ENCODE measurements around the gene GPR157.

Gene GPR157

DNA sequence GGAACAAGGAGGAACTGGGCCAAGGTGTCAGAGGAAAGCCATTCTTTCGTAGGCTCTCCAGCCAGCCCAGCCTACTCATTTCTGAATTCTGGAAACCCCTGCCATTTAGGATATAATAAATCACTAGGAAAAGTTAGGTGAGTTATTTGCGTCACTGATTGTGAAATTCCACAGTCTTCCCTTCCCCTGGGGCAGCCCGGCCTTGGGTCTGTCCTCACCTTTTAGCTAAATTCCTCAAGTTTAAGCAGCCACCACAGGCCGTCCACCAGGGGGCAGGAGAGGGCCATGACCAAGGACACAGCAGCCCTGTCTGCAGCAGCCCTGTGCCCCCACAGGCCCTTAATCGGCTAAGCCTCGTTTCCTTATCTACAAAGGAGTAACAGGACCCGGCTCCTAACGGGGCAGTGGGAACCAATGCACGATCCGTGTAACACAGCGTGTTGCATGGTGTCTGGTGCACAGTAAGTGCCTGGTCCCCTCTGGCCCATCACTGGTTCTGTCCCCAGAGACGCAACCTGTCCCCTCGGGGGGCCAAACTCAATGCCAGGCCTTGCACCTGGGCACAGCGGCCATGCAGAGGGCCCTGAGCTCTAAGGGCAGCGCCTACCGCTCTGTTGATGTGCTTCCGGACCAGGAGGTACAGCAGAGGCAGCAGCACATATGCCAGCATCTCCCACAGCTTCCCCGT is 18.1 kb downstream of the GPR157 start:
- H4K20me1 ChIP-seq (ENCODE audit: insufficient read depth), result no peaks in the 10 kb centered on the region

GRCh38 chr1:9108056-9108665 is 20.7 kb downstream of the GPR157 start:
- Histone ChIP-seq H3K27me3 (ENCODE audit: insufficient read depth, low read depth) (no peaks in the 10 kb centered on the region), H3K4me1 (ENCODE audit: low read depth, poor library complexity, severe bottlenecking) (no peaks in the 10 kb centered on the region), H3K27ac (no peak overlapping the region), H3K36me3 (ENCODE audit: insufficient read depth) (no peaks in the 10 kb centered on the region), H3K4me3 (IDR thresholded peaks at IDR 0.05; ENCODE audit: insufficient read depth, low read depth, low read length) (no peak overlapping the region), H2AFZ (ENCODE audit: low read depth) (no peak overlapping the region), H4K20me1 (ENCODE audit: insufficient read depth) (no peaks in the 10 kb centered on the region), H3K4me2 (no peak overlapping the region), H3K79me2 (ENCODE audit: insufficient read depth, low read depth) (no peaks in the 10 kb centered on the region), H3K9ac (no peak overlapping the region)
- TF ChIP-seq, protein P1, sequence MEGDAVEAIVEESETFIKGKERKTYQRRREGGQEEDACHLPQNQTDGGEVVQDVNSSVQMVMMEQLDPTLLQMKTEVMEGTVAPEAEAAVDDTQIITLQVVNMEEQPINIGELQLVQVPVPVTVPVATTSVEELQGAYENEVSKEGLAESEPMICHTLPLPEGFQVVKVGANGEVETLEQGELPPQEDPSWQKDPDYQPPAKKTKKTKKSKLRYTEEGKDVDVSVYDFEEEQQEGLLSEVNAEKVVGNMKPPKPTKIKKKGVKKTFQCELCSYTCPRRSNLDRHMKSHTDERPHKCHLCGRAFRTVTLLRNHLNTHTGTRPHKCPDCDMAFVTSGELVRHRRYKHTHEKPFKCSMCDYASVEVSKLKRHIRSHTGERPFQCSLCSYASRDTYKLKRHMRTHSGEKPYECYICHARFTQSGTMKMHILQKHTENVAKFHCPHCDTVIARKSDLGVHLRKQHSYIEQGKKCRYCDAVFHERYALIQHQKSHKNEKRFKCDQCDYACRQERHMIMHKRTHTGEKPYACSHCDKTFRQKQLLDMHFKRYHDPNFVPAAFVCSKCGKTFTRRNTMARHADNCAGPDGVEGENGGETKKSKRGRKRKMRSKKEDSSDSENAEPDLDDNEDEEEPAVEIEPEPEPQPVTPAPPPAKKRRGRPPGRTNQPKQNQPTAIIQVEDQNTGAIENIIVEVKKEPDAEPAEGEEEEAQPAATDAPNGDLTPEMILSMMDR (conservative IDR thresholded peaks at IDR 0.05; ENCODE audit: low read depth, low read length), result no peak

More for the DNA sequence above, 18.1 kb downstream of the GPR157 start:
- no peaks in the 10 kb centered on the region for H3K79me2 ChIP-seq (ENCODE audit: insufficient read depth, low read depth)
- H3K4me1 ChIP-seq (ENCODE audit: low read depth, poor library complexity, severe bottlenecking), result no peaks in the 10 kb centered on the region
- H3K27me3 ChIP-seq (ENCODE audit: insufficient read depth, low read depth), result no peaks in the 10 kb centered on the region
- TF ChIP-seq, protein P1 (conservative IDR thresholded peaks at IDR 0.05; ENCODE audit: low read depth, low read length), result peak; percentile 97
- no peak overlapping the region for H3K4me3 ChIP-seq (IDR thresholded peaks at IDR 0.05; ENCODE audit: insufficient read depth, low read depth, low read length)
- no peak overlapping the region for H3K4me2 ChIP-seq
- H3K9ac ChIP-seq, result no peak overlapping the region
- H3K27ac ChIP-seq, result no peak overlapping the region
- H2AFZ ChIP-seq (ENCODE audit: low read depth), result no peak overlapping the region
- no peaks in the 10 kb centered on the region for H3K36me3 ChIP-seq (ENCODE audit: insufficient read depth)

DNA sequence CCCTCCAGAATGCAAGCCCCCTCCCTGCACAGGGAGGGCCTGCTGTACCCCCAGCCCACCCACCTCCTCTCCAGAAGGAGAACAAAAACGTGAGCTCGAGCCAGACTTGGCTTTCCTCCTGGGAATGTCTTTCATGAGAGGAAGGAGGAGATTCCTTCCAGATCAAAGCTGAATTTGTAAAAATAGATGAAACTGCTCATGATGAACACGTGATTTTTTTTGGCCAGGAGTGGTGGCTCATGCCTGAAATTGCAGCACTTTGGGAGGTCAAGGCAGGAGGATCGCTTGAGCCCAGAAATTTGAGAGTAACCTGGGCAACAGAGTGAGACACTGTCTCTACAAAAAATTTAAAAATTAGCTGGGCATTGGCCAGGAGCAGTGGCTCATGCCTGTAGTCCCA is 21.8 kb downstream of the GPR157 start:
- Histone ChIP-seq H3K27ac (no peak overlapping the region), H3K9ac (no peak overlapping the region), H3K36me3 (ENCODE audit: insufficient read depth) (no peaks in the 10 kb centered on the region), H3K27me3 (ENCODE audit: insufficient read depth, low read depth) (no peaks in the 10 kb centered on the region), H3K4me2 (no peak overlapping the region), H3K79me2 (ENCODE audit: insufficient read depth, low read depth) (no peaks in the 10 kb centered on the region), H4K20me1 (ENCODE audit: insufficient read depth) (no peaks in the 10 kb centered on the region), H2AFZ (ENCODE audit: low read depth) (no peak overlapping the region), H3K4me1 (ENCODE audit: low read depth, poor library complexity, severe bottlenecking) (no peaks in the 10 kb centered on the region), H3K4me3 (IDR thresholded peaks at IDR 0.05; ENCODE audit: insufficient read depth, low read depth, low read length) (no peak overlapping the region)
- TF ChIP-seq, protein P1 (conservative IDR thresholded peaks at IDR 0.05; ENCODE audit: low read depth, low read length), result no peak

GRCh38 chr1:9106286-9106685 is 22.6 kb downstream of the GPR157 start:
- H3K4me2 ChIP-seq, result no peak overlapping the region
- no peak overlapping the region for H3K27ac ChIP-seq
- H3K4me3 ChIP-seq (IDR thresholded peaks at IDR 0.05; ENCODE audit: insufficient read depth, low read depth, low read length), result no peak overlapping the region
- no peaks in the 10 kb centered on the region for H3K4me1 ChIP-seq (ENCODE audit: low read depth, poor library complexity, severe bottlenecking)
- no peak overlapping the region for H2AFZ ChIP-seq (ENCODE audit: low read depth)
- H3K9ac ChIP-seq, result no peak overlapping the region
- H3K36me3 ChIP-seq (ENCODE audit: insufficient read depth), result no peaks in the 10 kb centered on the region
- TF ChIP-seq, protein P1 (conservative IDR thresholded peaks at IDR 0.05; ENCODE audit: low read depth, low read length), result no peak
- no peaks in the 10 kb centered on the region for H3K27me3 ChIP-seq (ENCODE audit: insufficient read depth, low read depth)
- no peaks in the 10 kb centered on the region for H4K20me1 ChIP-seq (ENCODE audit: insufficient read depth)
- no peaks in the 10 kb centered on the region for H3K79me2 ChIP-seq (ENCODE audit: insufficient read depth, low read depth)
